Measurements from ENCODE around the gene APOA4.

APOA4 gene

DNA sequence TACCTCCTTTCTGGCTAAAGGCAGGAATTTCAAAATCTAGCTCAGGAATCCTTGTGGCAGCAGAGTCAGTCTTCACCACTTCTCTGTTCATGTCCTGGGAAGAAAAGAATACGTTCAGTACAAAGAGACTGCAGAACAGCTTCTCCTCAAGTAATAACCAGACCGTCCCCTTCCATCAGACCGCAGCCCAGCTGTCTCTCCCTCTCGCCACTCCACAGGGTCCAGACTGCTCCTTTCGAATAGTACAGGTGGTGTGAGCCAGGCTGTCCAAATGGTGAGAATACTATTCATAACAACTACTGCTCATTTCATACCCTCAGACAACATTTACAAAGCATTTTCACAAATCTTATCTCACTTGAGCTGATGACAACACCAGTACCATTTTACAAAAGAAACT is 36.1 kb downstream of the APOA4 start:
- H3K27ac ChIP-seq, result peak overlapping the region; percentile 78

DNA sequence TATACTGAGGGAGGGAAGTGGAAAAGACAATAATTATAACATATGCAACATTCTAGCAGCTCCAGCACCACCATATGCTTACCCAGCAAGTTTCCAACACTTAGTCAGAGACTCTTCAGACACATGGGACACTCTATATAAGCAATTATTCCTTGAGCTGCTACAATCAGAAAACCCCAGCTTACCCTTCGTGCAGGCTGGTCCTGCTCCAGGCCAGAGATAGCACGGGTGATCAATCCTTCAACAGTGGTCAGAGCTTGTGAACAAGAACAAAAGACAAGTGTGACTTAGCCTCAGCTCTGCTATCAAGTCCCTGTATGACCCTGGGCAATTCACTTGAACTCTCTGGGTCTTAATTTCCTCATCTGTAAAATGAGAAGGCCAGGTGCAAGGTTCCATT is 36.8 kb downstream of the APOA4 start:
- TF ChIP-seq ZFX (IDR thresholded peaks at IDR 0.05), result no peak
- TF ChIP-seq, protein P1, sequence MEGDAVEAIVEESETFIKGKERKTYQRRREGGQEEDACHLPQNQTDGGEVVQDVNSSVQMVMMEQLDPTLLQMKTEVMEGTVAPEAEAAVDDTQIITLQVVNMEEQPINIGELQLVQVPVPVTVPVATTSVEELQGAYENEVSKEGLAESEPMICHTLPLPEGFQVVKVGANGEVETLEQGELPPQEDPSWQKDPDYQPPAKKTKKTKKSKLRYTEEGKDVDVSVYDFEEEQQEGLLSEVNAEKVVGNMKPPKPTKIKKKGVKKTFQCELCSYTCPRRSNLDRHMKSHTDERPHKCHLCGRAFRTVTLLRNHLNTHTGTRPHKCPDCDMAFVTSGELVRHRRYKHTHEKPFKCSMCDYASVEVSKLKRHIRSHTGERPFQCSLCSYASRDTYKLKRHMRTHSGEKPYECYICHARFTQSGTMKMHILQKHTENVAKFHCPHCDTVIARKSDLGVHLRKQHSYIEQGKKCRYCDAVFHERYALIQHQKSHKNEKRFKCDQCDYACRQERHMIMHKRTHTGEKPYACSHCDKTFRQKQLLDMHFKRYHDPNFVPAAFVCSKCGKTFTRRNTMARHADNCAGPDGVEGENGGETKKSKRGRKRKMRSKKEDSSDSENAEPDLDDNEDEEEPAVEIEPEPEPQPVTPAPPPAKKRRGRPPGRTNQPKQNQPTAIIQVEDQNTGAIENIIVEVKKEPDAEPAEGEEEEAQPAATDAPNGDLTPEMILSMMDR (conservative IDR thresholded peaks at IDR 0.05), result no peak
- no peak overlapping the region for H3K27ac ChIP-seq

More for the DNA sequence above, 36.1 kb downstream of the APOA4 start:
- TF ChIP-seq ZFX (IDR thresholded peaks at IDR 0.05), result no peak
- TF ChIP-seq, protein P1 (conservative IDR thresholded peaks at IDR 0.05), result no peak

DNA sequence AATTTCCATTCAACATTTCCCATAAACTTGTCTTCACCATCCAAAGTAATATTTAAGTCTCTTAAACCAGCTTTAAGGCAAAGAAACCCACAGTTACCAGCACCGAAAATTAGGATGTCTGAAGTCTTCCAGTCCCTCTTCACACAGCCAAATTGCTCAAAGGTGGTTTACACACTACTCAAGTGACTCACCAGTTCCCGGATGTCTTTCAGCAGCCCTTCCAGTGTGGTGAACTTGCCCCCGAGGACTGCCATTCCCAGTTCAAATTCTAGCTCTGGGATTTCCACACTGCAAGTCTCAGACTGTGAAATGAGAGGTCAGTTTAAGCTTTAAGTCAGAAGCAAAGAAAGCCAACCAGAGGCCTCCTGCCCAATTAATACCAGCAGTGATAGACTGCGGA is 40.4 kb downstream of the APOA4 start:
- TF ChIP-seq, protein P1 (conservative IDR thresholded peaks at IDR 0.05), result no peak
- no peak for TF ChIP-seq ZFX (IDR thresholded peaks at IDR 0.05)

DNA sequence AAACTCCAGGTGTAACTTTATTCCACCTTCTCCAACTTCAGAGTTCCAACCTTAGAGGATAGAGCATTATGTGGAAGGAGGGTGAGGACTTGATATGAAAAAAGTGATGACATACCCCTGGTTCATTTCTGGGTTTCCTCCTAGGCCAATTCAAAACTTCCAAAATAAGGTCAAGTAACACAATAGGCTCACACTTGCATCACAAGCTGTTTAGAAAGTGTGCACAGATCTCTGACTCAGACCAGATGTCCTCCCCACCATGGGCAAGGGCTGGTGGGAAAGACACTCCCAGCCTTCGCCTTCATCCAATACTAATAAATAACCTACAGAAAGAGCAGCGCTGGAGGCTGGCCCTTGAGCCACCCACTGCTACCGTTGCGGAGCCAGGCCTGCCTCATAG is 44.5 kb downstream of the APOA4 start:
- no peak overlapping the region for H3K27ac ChIP-seq
- TF ChIP-seq, protein P1 (conservative IDR thresholded peaks at IDR 0.05), result no peak
- no peak for TF ChIP-seq ZFX (IDR thresholded peaks at IDR 0.05)

More for the DNA sequence above, 40.4 kb downstream of the APOA4 start:
- H3K27ac ChIP-seq, result no peak overlapping the region

DNA sequence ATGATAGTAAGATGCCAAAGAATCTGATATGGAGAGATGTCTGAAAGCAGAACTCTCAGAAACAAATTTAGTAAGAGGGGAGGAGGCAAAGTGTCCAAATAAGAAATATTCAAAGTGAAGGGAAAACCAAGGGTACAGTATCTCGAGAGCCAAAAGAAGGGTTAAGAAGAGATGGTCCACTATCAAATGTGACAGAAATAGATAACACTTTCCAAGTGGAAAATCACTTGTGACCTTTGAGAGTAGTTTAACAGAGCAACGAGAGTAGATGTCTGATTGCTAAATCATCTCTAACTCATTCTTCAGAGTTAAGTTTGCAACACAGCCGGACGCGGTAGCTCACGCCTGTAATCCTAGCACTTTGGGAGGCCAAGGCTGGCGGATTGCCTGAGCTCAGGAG is 46.0 kb downstream of the APOA4 start:
- no peak overlapping the region for H3K27ac ChIP-seq
- TF ChIP-seq, protein P1 (conservative IDR thresholded peaks at IDR 0.05), result no peak
- TF ChIP-seq ZFX (IDR thresholded peaks at IDR 0.05), result no peak

DNA sequence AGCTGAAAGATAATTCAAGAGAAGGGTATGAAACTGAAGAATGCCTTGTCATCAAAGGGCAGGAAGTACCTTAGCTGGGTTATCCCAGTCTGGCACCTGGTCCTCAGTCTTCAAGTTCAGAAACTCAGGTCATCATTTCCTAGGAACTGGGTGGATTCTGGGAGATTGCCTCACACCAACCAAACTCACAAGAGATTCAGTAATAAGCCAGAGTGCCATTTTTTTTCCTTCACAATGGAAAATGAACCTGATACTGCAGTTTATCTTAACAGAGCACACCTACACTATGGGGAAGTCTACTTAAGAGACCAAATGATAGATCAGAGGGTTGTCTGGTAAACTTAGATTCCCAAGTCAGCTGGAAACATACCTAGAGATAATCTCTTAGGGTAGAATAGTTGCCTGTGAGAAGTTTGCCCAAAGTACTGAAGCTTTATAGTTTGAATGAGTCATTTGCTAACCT is 46.6 kb downstream of the APOA4 start:
- TF ChIP-seq, protein P1 (conservative IDR thresholded peaks at IDR 0.05), result no peak
- TF ChIP-seq ZFX (IDR thresholded peaks at IDR 0.05), result no peak
- no peak overlapping the region for H3K27ac ChIP-seq

DNA sequence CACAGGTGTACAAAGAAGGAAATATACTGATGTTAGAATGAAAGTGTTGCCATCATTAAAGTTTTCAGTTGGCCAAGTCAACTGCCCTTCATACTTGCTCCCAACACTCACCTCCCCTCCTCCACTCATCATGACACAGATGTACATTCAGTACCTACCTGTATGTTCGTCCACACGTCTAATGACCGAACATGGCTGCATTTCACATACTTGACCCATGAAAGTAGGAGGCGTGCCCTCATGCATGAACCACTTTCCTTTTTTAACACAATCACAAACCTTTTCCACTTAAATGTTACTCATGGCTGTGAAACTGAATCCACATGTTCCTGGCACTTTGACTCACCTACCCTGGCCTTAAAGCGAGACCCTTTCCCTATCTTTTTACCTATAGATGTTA is 47.1 kb downstream of the APOA4 start:
- TF ChIP-seq, protein P1 (conservative IDR thresholded peaks at IDR 0.05), result no peak
- TF ChIP-seq ZFX (IDR thresholded peaks at IDR 0.05), result no peak

More for the DNA sequence above, 47.1 kb downstream of the APOA4 start:
- H3K27ac ChIP-seq, result no peak overlapping the region
